ENCODE data around the gene NALF2.

The NALF2 gene

DNA sequence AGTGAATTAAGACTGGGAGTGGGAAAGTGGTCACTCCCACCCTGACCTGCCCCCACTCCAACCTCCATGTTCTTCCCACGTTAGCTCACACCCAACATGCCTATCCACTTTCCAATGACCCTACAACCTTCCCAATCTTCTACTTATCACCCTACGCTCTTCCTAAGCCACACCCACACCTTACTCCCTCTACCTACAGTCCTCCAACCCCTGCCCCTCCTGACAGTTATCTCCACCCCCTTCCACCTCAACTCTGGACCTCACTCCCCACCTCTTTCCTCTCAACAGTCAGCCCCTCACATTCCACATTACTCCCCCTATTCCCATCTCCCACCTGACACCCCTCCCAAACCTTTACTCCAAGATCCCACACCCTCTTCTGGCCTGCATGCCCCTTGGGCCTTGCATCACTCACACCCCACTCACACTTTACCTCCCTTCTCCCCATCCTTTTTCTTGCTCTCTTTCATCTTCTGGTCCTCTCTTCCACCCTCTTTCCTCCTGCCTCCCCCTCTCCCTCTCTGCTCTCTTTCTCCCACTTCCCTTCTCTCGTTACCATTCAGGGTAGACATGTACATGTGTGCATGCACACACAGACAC, 6.9 kb downstream of the NALF2 start:
- no peak overlapping the region for H3K4me3 ChIP-seq (ENCODE audit: low read depth in 1 of 2, low read length in 2 of 2)
- H3K4me2 ChIP-seq (ENCODE audit: insufficient read depth, low read length) = no peak overlapping the region
- H3K27ac ChIP-seq (ENCODE audit: low read length) = no peak overlapping the region
- H3K9ac ChIP-seq (ENCODE audit: low read depth, low read length) = no peak overlapping the region
- no peak for DNase-seq
- H4K20me1 ChIP-seq (ENCODE audit: insufficient read depth, low read length) = no peaks in the 10 kb centered on the region
- H3K4me1 ChIP-seq (ENCODE audit: insufficient read depth, low read length) = no peaks in the 10 kb centered on the region
- TF ChIP-seq EZH2 (IDR thresholded peaks at IDR 0.05; ENCODE audit: borderline replicate concordance, low read depth, low read length, severe bottlenecking) = no peak
- TF ChIP-seq, protein P1, sequence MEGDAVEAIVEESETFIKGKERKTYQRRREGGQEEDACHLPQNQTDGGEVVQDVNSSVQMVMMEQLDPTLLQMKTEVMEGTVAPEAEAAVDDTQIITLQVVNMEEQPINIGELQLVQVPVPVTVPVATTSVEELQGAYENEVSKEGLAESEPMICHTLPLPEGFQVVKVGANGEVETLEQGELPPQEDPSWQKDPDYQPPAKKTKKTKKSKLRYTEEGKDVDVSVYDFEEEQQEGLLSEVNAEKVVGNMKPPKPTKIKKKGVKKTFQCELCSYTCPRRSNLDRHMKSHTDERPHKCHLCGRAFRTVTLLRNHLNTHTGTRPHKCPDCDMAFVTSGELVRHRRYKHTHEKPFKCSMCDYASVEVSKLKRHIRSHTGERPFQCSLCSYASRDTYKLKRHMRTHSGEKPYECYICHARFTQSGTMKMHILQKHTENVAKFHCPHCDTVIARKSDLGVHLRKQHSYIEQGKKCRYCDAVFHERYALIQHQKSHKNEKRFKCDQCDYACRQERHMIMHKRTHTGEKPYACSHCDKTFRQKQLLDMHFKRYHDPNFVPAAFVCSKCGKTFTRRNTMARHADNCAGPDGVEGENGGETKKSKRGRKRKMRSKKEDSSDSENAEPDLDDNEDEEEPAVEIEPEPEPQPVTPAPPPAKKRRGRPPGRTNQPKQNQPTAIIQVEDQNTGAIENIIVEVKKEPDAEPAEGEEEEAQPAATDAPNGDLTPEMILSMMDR (IDR thresholded peaks at IDR 0.05; ENCODE audit: borderline replicate concordance, extremely low read depth, low read length, poor library complexity, severe bottlenecking) = no peak
- H2AFZ ChIP-seq (ENCODE audit: low read depth, low read length) = no peak overlapping the region
- no peaks in the 10 kb centered on the region for H3K79me2 ChIP-seq (ENCODE audit: insufficient read depth, low read length)
- ATAC-seq (ENCODE audit: insufficient read depth, low read depth) = no peak
- H3K9me3 ChIP-seq (ENCODE audit: insufficient read depth, low read length, severe bottlenecking) = no peaks in the 10 kb centered on the region
- H3K27me3 ChIP-seq (ENCODE audit: insufficient read depth, low read length, poor library complexity) = no peaks in the 10 kb centered on the region
- no peaks in the 10 kb centered on the region for H3K36me3 ChIP-seq (ENCODE audit: insufficient read depth, low read length)

DNA sequence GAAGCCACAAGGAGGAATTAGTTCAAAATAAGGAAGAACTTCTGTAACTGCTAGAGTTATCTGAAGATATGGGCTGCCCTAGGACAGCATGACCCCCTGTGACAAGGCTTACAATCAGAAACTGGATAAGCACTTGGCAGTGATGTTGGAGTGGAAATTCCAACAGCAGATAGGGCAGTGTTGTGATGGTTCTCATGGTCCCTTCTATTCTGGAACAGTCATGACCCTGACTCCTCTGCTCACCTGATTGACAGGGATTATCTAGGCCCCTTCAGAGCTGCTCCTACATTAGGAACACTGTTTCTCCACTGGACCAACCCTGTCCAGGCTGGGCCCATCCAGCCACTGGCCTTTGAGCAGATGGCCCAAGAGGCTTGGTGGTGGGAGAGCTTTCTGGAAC, 17.9 kb downstream of the NALF2 start:
- Histone ChIP-seq H3K27me3 (ENCODE audit: insufficient read depth, low read length, poor library complexity) (no peaks in the 10 kb centered on the region), H3K36me3 (ENCODE audit: insufficient read depth, low read length) (no peaks in the 10 kb centered on the region), H2AFZ (ENCODE audit: low read depth, low read length) (no peak overlapping the region), H3K27ac (ENCODE audit: low read length) (no peak overlapping the region), H3K9me3 (ENCODE audit: insufficient read depth, low read length, severe bottlenecking) (no peaks in the 10 kb centered on the region), H3K4me1 (ENCODE audit: insufficient read depth, low read length) (no peaks in the 10 kb centered on the region), H4K20me1 (ENCODE audit: insufficient read depth, low read length) (no peaks in the 10 kb centered on the region), H3K4me3 (ENCODE audit: low read depth in 1 of 2, low read length in 2 of 2) (no peak overlapping the region), H3K4me2 (ENCODE audit: insufficient read depth, low read length) (no peak overlapping the region), H3K9ac (ENCODE audit: low read depth, low read length) (no peak overlapping the region), H3K79me2 (ENCODE audit: insufficient read depth, low read length) (no peaks in the 10 kb centered on the region)
- DNase-seq (no peak), ATAC-seq (ENCODE audit: insufficient read depth, low read depth) (no peak)
- no peak for TF ChIP-seq EZH2 (IDR thresholded peaks at IDR 0.05; ENCODE audit: borderline replicate concordance, low read depth, low read length, severe bottlenecking)
- TF ChIP-seq, protein P1 (IDR thresholded peaks at IDR 0.05; ENCODE audit: borderline replicate concordance, extremely low read depth, low read length, poor library complexity, severe bottlenecking) = no peak

DNA sequence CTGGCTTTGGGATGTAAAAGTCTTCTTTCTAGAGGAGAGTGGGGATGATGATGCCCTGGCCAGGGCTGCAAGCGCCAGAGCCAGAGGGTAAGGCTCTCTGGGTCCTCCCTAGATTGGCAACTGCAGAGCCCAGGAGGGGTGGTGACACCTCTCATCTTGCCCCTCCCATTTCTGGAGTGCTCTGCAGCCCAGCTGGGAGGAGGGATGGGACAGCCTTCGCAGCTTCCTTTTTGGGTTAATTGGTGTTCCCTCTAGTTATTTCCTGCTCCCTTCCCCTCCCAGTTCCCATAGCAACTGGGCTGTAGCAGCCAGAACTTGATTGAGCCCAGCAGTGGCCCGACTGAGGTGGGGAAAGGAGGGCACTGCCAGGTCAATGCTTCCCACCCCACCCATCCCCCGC, 19.2 kb downstream of the NALF2 start:
- Histone ChIP-seq H3K79me2 (ENCODE audit: insufficient read depth, low read length) (no peaks in the 10 kb centered on the region), H3K4me2 (ENCODE audit: insufficient read depth, low read length) (no peak overlapping the region), H3K27me3 (ENCODE audit: insufficient read depth, low read length, poor library complexity) (no peaks in the 10 kb centered on the region), H3K9ac (ENCODE audit: low read depth, low read length) (no peak overlapping the region), H3K4me1 (ENCODE audit: insufficient read depth, low read length) (no peaks in the 10 kb centered on the region), H2AFZ (ENCODE audit: low read depth, low read length) (no peak overlapping the region), H3K9me3 (ENCODE audit: insufficient read depth, low read length, severe bottlenecking) (no peaks in the 10 kb centered on the region), H3K4me3 (ENCODE audit: low read depth in 1 of 2, low read length in 2 of 2) (no peak overlapping the region), H3K36me3 (ENCODE audit: insufficient read depth, low read length) (no peaks in the 10 kb centered on the region), H3K27ac (ENCODE audit: low read length) (no peak overlapping the region), H4K20me1 (ENCODE audit: insufficient read depth, low read length) (no peaks in the 10 kb centered on the region)
- no peak for ATAC-seq (ENCODE audit: insufficient read depth, low read depth)
- no peak for TF ChIP-seq EZH2 (IDR thresholded peaks at IDR 0.05; ENCODE audit: borderline replicate concordance, low read depth, low read length, severe bottlenecking)
- TF ChIP-seq, protein P1 (IDR thresholded peaks at IDR 0.05; ENCODE audit: borderline replicate concordance, extremely low read depth, low read length, poor library complexity, severe bottlenecking) = no peak
- DNase-seq = no peak

Measured in DND-41 (cell line).